Loucy (cell line): ENCODE measurements around the gene MAP3K5.

Experiments
- H2AFZ ChIP-seq: fragments of 200-600 bp; sonication (generic); 2 replicates; pipeline ENCODE4 v1.6.0; 2016; ENCODE audit warnings: antibody characterized with exemption, mild to moderate bottlenecking, low read length, moderate library complexity
- H3F3A ChIP-seq: fragments of 200-600 bp; 2 replicates; pipeline ENCODE4 v1.6.0; 2016; ENCODE audit warnings: antibody characterized with exemption, low read depth, mild to moderate bottlenecking
- H3K27me3 ChIP-seq: fragments of 200-600 bp; sonication (generic); 2 replicates; pipeline ENCODE4 v1.6.1; 2014; ENCODE audit warnings: low read length, mild to moderate bottlenecking; ENCODE audit not compliant: insufficient read depth, poor library complexity, severe bottlenecking
- H3K36me3 ChIP-seq: fragments of 200-600 bp; sonication (generic); 2 replicates; pipeline ENCODE4 v1.6.1; 2016; ENCODE audit warnings: low read length; ENCODE audit not compliant: insufficient read depth
- H3K4me1 ChIP-seq: fragments of 200-600 bp; sonication (generic); 2 replicates; pipeline ENCODE4 v1.5.1; 2014; ENCODE audit warnings: low read length, mild to moderate bottlenecking; ENCODE audit not compliant: insufficient read depth, poor library complexity, severe bottlenecking
- H3K4me2 ChIP-seq: fragments of 200-600 bp; sonication (generic); 2 replicates; pipeline ENCODE4 v1.6.0; 2014; ENCODE audit warnings: antibody characterized with exemption, low read length, low read depth, mild to moderate bottlenecking; ENCODE audit not compliant: poor library complexity, severe bottlenecking
- H3K4me3 ChIP-seq: fragments of 200-600 bp; sonication (generic); 2 replicates; pipeline ENCODE4 v1.5.1; 2014; ENCODE audit warnings: low read length, mild to moderate bottlenecking, mixed read lengths; ENCODE audit not compliant: poor library complexity, severe bottlenecking
- H3K79me2 ChIP-seq: fragments of 200-600 bp; sonication (generic); 2 replicates; pipeline ENCODE4 v1.6.1; 2014; ENCODE audit warnings: low read length; ENCODE audit not compliant: insufficient read depth
- H3K9ac ChIP-seq: fragments of 200-600 bp; sonication (generic); 2 replicates; pipeline ENCODE4 v1.6.0; 2014; ENCODE audit warnings: mild to moderate bottlenecking, low read depth, low read length, moderate library complexity; ENCODE audit not compliant: poor library complexity, severe bottlenecking
- H3K9me2 ChIP-seq: fragments of 200-600 bp; sonication (generic); replicated peaks from 2 replicates; pipeline ENCODE4 v1.6.1; 2016; ENCODE audit warnings: low read depth, low read length, mixed read lengths
- H3K9me3 ChIP-seq: fragments of 200-600 bp; sonication (generic); 2 replicates; pipeline ENCODE4 v1.6.1; 2014; ENCODE audit warnings: mild to moderate bottlenecking, antibody characterized with exemption, low read length, low read depth; ENCODE audit not compliant: insufficient read depth
- H4K20me1 ChIP-seq: fragments of 200-600 bp; sonication (generic); 2 replicates; pipeline ENCODE4 v1.6.0; 2014; ENCODE audit warnings: antibody characterized with exemption, low read length, mild to moderate bottlenecking; ENCODE audit not compliant: insufficient read depth, poor library complexity, severe bottlenecking
- CTCF ChIP-seq: fragments of 200-600 bp; sonication (generic); conservative IDR thresholded peaks from 2 replicates; pipeline ENCODE4 v1.5.1; 2014; ENCODE audit warnings: mild to moderate bottlenecking, antibody characterized with exemption, low read length
- EZH2phosphoT487 ChIP-seq: fragments of 200-600 bp; IDR thresholded peaks from 2 replicates; pipeline ENCODE4 v1.6.1; 2018; ENCODE audit warnings: antibody characterized with exemption, mild to moderate bottlenecking, moderate library complexity, borderline replicate concordance

The MAP3K5 gene

GRCh38 chr6:136535017-136535765 is 257.1 kb downstream of the MAP3K5 start:
- Histone ChIP-seq H3K9me3 (no peaks in the 10 kb centered on the region), H3F3A (no peaks in the 10 kb centered on the region), H3K9ac (no peak overlapping the region), H3K9me2 (no peaks in the 10 kb centered on the region), H3K36me3 (no peaks in the 10 kb centered on the region), H2AFZ (no peak overlapping the region), H3K4me3 (no peak overlapping the region), H3K4me2 (no peak overlapping the region), H3K27me3 (peaks cover 6% of the 10 kb centered on the region), H3K4me1 (peaks cover 4% of the 10 kb centered on the region), H4K20me1 (no peaks in the 10 kb centered on the region), H3K79me2 (no peaks in the 10 kb centered on the region)
- TF ChIP-seq CTCF (no peak), EZH2phosphoT487 (no peak)

GRCh38 chr6:136534268-136534667 is 258.0 kb downstream of the MAP3K5 start:
- Histone ChIP-seq H3K4me3 (no peak overlapping the region), H3K36me3 (no peaks in the 10 kb centered on the region), H3K9me2 (no peaks in the 10 kb centered on the region), H3K4me2 (no peak overlapping the region), H3K27me3 (no peaks in the 10 kb centered on the region), H2AFZ (no peak overlapping the region), H3K79me2 (no peaks in the 10 kb centered on the region), H3K9ac (no peak overlapping the region), H3F3A (no peaks in the 10 kb centered on the region), H3K4me1 (peaks cover 4% of the 10 kb centered on the region), H3K9me3 (no peaks in the 10 kb centered on the region), H4K20me1 (no peaks in the 10 kb centered on the region)
- TF ChIP-seq CTCF, result no peak
- TF ChIP-seq EZH2phosphoT487, result no peak

GRCh38 chr6:136533487-136533886 is 258.8 kb downstream of the MAP3K5 start:
- no peak overlapping the region for H2AFZ ChIP-seq
- no peaks in the 10 kb centered on the region for H3K9me3 ChIP-seq
- no peaks in the 10 kb centered on the region for H4K20me1 ChIP-seq
- no peaks in the 10 kb centered on the region for H3K9me2 ChIP-seq
- H3K79me2 ChIP-seq, result no peaks in the 10 kb centered on the region
- TF ChIP-seq CTCF (no peak), EZH2phosphoT487 (no peak)
- H3F3A ChIP-seq, result no peaks in the 10 kb centered on the region
- H3K27me3 ChIP-seq, result no peaks in the 10 kb centered on the region
- H3K4me1 ChIP-seq, result peaks cover 4% of the 10 kb centered on the region
- no peak overlapping the region for H3K4me2 ChIP-seq
- H3K4me3 ChIP-seq, result no peak overlapping the region
- H3K36me3 ChIP-seq, result no peaks in the 10 kb centered on the region
- H3K9ac ChIP-seq, result no peak overlapping the region
